HepG2 (cell line): ENCODE results near the gene NEGR1.

Source experiments
- MXI1 ChIP-seq: IDR thresholded peaks from 3 replicates; pipeline ENCODE4 v1.6.1; 2012; ENCODE audit warnings: low read depth, low read length, inconsistent platforms, borderline replicate concordance
- POLR2AphosphoS5 ChIP-seq: IDR thresholded peaks from 2 replicates; pipeline ENCODE4 v1.6.1; 2012; ENCODE audit warnings: low read depth, low read length
- RNF2 ChIP-seq: fragments of 450-650 bp; conservative IDR thresholded peaks from 2 replicates; pipeline ENCODE4 v1.6.1; 2016; ENCODE audit warnings: low read depth
- SMARCE1 ChIP-seq: fragments of 450-650 bp; IDR thresholded peaks from 2 replicates; pipeline ENCODE4 v1.6.1; 2017; ENCODE audit warnings: borderline replicate concordance
- TF ChIP-seq, protein P1 (sequence below): sonication (generic); formaldehyde crosslinking; IDR thresholded peaks from 2 replicates; pipeline ENCODE4 v1.5.0; 2020; ENCODE audit warnings: missing genetic modification reagents
- TF ChIP-seq, protein P2 (sequence below): sonication (generic); formaldehyde crosslinking; conservative IDR thresholded peaks from 2 replicates; pipeline ENCODE4 v1.8.0; 2022; ENCODE audit warnings: low read depth, missing genetic modification reagents
- TF ChIP-seq, protein P3 (sequence below): sonication (generic); formaldehyde crosslinking; IDR thresholded peaks from 2 replicates; pipeline ENCODE4 v1.8.1; 2023; ENCODE audit warnings: missing genetic modification reagents, mild to moderate bottlenecking, borderline replicate concordance
- TF ChIP-seq, protein P4 (sequence below): fragments of 450-650 bp; IDR thresholded peaks from 2 replicates; pipeline ENCODE4 v1.6.1; 2016

DNA sequence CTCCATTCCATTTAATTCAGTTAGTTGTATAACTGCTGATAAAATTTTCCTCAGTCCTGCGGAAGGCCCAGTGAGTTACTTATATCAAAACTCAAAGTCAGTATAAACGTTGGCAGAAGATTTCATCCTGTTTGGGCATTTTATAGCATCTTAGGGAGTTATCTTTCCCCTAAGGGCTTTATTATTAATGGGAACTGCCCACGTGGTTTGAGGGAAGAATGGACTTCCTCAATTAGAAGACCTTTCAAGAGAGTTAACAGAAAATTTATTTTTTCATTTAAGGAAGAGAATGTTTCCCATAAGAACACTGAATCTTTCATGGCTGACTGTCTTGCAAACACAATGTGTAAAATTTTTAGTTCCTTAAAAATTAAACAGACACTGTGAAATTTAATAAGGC lies 400.1 kb downstream of the NEGR1 start:
- TF ChIP-seq SMARCE1 (no peak), POLR2AphosphoS5 (no peak), RNF2 (no peak), MXI1 (no peak)
- TF ChIP-seq, protein P1, sequence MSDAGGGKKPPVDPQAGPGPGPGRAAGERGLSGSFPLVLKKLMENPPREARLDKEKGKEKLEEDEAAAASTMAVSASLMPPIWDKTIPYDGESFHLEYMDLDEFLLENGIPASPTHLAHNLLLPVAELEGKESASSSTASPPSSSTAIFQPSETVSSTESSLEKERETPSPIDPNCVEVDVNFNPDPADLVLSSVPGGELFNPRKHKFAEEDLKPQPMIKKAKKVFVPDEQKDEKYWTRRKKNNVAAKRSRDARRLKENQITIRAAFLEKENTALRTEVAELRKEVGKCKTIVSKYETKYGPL, result no peak
- TF ChIP-seq, protein P2, sequence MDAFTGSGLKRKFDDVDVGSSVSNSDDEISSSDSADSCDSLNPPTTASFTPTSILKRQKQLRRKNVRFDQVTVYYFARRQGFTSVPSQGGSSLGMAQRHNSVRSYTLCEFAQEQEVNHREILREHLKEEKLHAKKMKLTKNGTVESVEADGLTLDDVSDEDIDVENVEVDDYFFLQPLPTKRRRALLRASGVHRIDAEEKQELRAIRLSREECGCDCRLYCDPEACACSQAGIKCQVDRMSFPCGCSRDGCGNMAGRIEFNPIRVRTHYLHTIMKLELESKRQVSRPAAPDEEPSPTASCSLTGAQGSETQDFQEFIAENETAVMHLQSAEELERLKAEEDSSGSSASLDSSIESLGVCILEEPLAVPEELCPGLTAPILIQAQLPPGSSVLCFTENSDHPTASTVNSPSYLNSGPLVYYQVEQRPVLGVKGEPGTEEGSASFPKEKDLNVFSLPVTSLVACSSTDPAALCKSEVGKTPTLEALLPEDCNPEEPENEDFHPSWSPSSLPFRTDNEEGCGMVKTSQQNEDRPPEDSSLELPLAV (CRISPR knock-in tag), result no peak
- TF ChIP-seq, protein P3, sequence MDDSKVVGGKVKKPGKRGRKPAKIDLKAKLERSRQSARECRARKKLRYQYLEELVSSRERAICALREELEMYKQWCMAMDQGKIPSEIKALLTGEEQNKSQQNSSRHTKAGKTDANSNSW (CRISPR knock-in tag), result no peak
- TF ChIP-seq, protein P4, sequence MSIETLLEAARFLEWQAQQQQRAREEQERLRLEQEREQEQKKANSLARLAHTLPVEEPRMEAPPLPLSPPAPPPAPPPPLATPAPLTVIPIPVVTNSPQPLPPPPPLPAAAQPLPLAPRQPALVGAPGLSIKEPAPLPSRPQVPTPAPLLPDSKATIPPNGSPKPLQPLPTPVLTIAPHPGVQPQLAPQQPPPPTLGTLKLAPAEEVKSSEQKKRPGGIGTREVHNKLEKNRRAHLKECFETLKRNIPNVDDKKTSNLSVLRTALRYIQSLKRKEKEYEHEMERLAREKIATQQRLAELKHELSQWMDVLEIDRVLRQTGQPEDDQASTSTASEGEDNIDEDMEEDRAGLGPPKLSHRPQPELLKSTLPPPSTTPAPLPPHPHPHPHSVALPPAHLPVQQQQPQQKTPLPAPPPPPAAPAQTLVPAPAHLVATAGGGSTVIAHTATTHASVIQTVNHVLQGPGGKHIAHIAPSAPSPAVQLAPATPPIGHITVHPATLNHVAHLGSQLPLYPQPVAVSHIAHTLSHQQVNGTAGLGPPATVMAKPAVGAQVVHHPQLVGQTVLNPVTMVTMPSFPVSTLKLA, result no peak
